Measurements from ENCODE around the gene DCAF6.

DCAF6 gene

GRCh38 chr1:167913895-167914496 lies 22.5 kb upstream of the DCAF6 start, which contains the start of gene ADCY10:
TSS of gene ADCY10 (minus strand) at chr1:167914134. CDS start at chr1:167905140, 8,994 bp downstream.
- H3K4me3 ChIP-seq (ENCODE audit: low read depth, low read length), result no peak within 1 kb of the TSS
- TF ChIP-seq CTCF (IDR thresholded peaks at IDR 0.05; ENCODE audit: low read depth, low read length, missing control alignments), result no peak
- DNase-seq (ENCODE audit: low read depth), result no peak
- in situ Hi-C loops (cut with HindIII; ENCODE audit: low sequenced_read_pairs), result no loop called here

DNA sequence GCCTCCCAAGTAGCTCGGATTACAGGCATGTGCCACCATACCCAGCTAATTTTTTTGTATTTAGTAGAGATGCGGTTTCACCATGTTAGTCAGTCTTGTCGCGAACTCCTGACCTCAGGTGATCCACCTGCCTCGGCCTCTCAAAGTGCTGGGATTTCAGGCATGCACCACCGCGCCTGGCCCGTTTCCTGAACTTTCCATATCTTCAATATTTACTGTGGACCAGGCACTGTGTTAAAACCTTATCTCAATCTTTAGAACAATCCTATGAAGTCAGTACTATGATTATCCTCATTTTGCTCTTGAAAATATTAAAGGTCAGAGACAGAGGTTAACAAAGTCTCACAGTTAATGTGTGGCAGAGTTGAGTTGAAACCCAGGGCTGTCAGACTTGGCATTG lies 20.9 kb upstream of the DCAF6 start:
- H3K4me3 ChIP-seq (ENCODE audit: low read depth, low read length), result no peak overlapping the region
- no peak for DNase-seq (ENCODE audit: low read depth)
- in situ Hi-C loops (cut with HindIII; ENCODE audit: low sequenced_read_pairs), result no loop called here
- no peak for TF ChIP-seq CTCF (IDR thresholded peaks at IDR 0.05; ENCODE audit: low read depth, low read length, missing control alignments)

- no peak for TF ChIP-seq CTCF (IDR thresholded peaks at IDR 0.05; ENCODE audit: low read depth, low read length, missing control alignments)
- no peak for DNase-seq (ENCODE audit: low read depth)
- H3K4me3 ChIP-seq (ENCODE audit: low read depth, low read length), result no peak overlapping the region
- in situ Hi-C loops (cut with HindIII; ENCODE audit: low sequenced_read_pairs), result no loop called here
These were observed 19.5 kb upstream of the DCAF6 start for GRCh38 chr1:167916766-167917511.

DNA sequence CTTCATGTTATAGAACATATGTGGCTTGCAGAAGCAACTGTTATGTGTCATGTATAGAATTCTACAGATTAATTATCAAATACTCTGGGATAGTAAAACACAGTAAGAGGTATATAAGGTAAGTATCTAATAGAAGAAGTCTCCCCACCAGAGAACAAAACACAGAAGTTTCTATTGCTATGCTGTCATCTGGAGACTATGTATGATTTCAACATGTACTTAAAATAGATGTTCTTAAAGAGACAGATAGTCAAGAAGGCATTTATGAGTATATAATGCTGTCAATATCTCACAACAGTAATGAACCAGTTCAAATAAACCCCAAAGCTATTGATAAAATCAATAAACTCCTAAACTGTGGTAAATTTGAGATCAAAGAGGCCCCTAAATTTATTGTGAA lies 14.5 kb upstream of the DCAF6 start:
- in situ Hi-C loops (cut with HindIII; ENCODE audit: low sequenced_read_pairs), result no loop called here
- TF ChIP-seq CTCF (IDR thresholded peaks at IDR 0.05; ENCODE audit: low read depth, low read length, missing control alignments), result no peak
- no peak for DNase-seq (ENCODE audit: low read depth)
- no peak overlapping the region for H3K4me3 ChIP-seq (ENCODE audit: low read depth, low read length)

DNA sequence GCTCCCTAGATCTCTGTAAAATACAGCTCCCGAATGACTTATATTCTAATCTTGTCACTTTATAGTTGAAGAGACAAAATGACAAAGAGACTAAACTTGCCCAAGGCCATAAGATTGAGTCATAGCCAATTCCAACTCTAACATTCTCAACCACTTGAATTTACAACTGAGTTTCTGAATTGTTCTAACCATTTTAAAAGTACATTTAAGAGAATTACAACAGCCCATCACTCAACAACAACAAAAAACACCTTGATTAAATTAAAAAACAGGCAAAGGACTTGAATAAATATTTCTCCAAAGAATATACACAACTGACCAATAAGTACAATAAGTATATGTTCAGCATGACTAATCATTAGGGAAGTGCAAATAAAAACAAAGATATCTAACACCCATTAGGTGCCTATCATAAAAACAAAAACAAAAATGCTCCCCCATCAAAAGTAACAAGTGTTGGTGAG lies 13.8 kb upstream of the DCAF6 start:
- in situ Hi-C loops (cut with HindIII; ENCODE audit: low sequenced_read_pairs), result no loop called here
- no peak overlapping the region for H3K4me3 ChIP-seq (ENCODE audit: low read depth, low read length)
- DNase-seq (ENCODE audit: low read depth), result no peak
- no peak for TF ChIP-seq CTCF (IDR thresholded peaks at IDR 0.05; ENCODE audit: low read depth, low read length, missing control alignments)

DNA sequence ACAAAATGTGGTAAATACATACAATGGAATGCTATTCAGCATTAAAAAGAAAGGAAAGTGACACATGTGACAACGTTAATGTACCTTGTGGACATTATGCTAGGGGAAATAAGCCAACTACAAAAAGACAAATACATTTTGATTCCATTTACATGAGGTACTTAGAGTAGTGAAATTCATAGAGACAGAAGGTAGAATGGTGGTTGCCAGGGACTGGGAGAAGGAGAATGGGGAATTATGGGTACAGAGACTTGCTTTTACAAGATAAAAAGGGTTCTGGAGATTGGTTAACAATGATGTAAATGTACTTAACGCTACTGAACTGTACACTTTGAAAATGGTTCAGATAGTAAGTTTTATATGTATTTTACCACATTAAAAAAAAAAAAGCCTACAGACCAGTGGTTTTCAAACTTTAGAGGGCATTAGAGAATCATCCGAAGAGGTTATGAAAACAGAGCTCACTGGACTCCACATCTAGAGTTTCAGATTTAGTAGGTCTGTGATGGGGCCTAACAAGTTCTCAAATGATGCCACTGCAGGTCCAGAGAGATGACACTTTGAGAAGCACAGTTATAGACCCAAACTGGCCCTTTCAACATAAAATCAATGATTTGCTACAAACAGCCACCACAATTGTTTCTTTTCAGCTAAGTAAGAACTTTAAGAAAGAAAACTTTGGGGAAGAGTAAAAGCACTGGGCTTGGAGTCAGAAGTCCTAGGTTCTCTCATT lies 13.0 kb upstream of the DCAF6 start:
- no peak for DNase-seq (ENCODE audit: low read depth)
- TF ChIP-seq CTCF (IDR thresholded peaks at IDR 0.05; ENCODE audit: low read depth, low read length, missing control alignments), result no peak
- in situ Hi-C loops (cut with HindIII; ENCODE audit: low sequenced_read_pairs), result no loop called here
- no peak overlapping the region for H3K4me3 ChIP-seq (ENCODE audit: low read depth, low read length)

All from astrocyte of the cerebellum (primary cell).